Mucosa of rectum (tissue), 2 donors: ENCODE data around the gene RNF157.
A peak's percentile ranks its signal among the peaks of the same experiment; 100 is the strongest.

Experiments
- H3K27ac ChIP-seq, 2 donors: one replicate each; pipeline ENCODE4 v1.7.0; 2013; ENCODE audit warnings: inconsistent platforms in 2 of 2, low read depth in 2 of 2, low read length in 2 of 2
- H3K27me3 ChIP-seq, 2 donors: one replicate each; pipeline ENCODE4 v1.7.0; 2013; ENCODE audit warnings: low read length in 2 of 2; ENCODE audit not compliant: control insufficient read depth in 2 of 2, insufficient read depth in 2 of 2
- H3K36me3 ChIP-seq, 2 donors: one replicate each; pipeline ENCODE4 v1.7.0; 2013; ENCODE audit warnings: low read length in 2 of 2; ENCODE audit not compliant: control insufficient read depth in 2 of 2, insufficient read depth in 2 of 2
- H3K4me1 ChIP-seq, 2 donors: one replicate each; pipeline ENCODE4 v1.7.0; 2013; ENCODE audit warnings: low read length in 2 of 2, mild to moderate bottlenecking in 1 of 2; ENCODE audit not compliant: control insufficient read depth in 2 of 2, insufficient read depth in 2 of 2
- H3K4me3 ChIP-seq, 2 donors: one replicate each; pipeline ENCODE4 v1.7.0; 2013; ENCODE audit warnings: low read length in 2 of 2
- H3K9ac ChIP-seq, 2 donors: one replicate each; pipeline ENCODE4 v1.7.0; 2013; ENCODE audit warnings: low read length in 2 of 2, low read depth in 1 of 2, mild to moderate bottlenecking in 1 of 2
- H3K9me3 ChIP-seq, 2 donors: one replicate each; pipeline ENCODE4 v1.7.0; 2013; ENCODE audit warnings: low read length in 2 of 2; ENCODE audit not compliant: control insufficient read depth in 2 of 2
- donor health status: healthy.
- donor health status: Normal muscosa, but diverticular disease.

RNF157 gene

DNA sequence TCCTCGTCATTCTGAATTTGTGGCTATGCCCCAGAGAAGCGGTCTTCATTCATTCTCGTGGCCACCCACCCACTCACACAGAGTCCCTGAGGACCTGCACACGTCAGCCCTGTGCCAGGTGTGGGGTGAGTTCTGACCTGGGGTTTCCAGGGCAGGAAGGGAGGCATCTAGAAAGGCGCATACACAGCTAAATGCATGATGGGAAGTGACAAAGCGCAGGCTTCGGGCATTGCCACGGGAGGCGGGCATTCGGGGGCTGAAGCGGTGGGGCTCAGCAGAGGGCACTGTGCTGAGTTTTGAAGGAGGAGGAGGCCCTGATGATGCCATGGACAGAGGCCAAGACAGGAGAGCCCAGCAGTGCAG is 35.8 kb upstream of the RNF157 start:
- H3K9me3 ChIP-seq = no peaks in the 10 kb centered on the region
- no peak overlapping the region for H3K27ac ChIP-seq
- H3K4me3 ChIP-seq = no peak overlapping the region
- H3K9ac ChIP-seq = no peak overlapping the region
- no peaks in the 10 kb centered on the region for H3K27me3 ChIP-seq
- no peaks in the 10 kb centered on the region for H3K36me3 ChIP-seq
- H3K4me1 ChIP-seq = peaks cover 23 to 24% of the 10 kb centered on the region in 2 donors

DNA sequence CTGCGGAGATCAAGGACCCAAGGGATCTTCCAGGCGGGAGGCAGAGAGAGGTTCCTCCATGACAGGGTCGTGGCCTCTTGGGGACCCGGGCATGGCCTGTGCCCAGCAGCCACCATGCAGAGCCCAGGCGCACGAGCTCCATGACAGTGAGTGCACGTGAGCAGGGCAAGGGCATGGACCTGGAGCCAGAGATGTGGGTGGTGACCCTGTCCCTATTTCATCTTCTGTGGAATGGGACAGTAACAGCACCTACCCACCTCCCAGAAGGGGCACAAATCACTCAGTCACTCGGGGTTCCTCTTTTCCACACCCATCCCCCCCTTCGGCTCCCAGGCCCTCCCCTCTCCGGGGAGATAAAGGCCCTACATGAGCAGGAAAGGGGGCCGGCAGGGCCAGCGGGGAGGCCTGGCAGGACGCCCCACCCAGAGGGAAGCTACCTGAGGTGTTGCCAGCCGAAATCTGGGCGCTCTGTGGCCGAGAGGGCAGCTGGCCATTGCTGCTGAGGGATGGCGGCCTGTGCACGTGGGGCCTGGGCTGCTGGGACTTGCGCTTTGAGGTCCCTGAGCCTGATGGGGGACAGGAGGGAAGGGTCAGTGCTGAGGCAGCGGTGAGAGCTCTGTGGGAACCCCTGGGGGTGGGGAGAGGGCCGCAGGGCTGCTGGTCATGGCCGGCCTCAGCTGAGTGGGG is 35.2 kb upstream of the RNF157 start:
- Histone ChIP-seq H3K27ac (no peak overlapping the region), H3K27me3 (no peaks in the 10 kb centered on the region), H3K4me3 (no peak overlapping the region), H3K9ac (no peak overlapping the region), H3K36me3 (peaks cover 4% of the 10 kb centered on the region in 2 donors), H3K9me3 (no peaks in the 10 kb centered on the region), H3K4me1 (peaks cover 27 to 29% of the 10 kb centered on the region in 2 donors)

DNA sequence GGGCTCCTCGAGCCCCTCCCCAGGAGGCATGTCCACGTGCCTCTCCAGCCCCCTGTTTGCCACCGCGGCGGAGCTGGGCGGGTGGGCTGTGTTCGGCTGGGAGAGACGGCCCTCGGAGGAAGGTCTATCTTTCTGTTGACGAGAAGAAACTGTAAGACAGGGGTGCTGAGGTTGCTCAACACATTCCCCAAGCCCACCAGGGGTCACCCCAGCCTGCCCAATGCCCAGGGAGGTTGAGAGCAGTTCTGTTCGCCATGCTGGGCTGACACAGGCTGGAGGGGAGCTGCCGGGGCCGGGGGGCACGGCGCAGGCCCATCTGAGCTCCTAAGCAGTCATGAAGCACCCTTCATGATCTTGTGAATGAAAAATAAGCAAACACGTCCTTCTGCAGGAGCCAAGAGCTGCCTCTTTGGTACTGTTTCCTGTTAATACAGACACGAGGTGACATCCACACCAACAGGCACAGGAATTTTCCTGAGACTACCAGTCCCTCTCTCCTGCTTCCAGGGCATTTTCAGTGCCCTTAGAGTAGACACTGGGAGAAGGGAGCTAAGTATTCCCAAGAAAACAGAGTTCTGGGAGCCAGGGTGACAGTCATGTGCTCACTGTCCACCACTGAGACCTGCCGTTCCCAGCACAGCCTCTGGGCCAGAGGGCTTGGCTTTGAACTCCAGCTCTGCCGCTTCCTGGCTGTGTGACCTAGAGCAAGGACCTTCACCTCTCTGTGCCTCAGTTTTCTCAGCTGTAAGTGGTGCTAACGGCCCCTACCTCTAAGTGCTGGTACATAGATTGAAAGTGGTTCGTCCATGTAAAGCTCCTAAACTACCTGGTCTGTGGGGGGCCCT is 34.0 kb upstream of the RNF157 start:
- Histone ChIP-seq H3K9me3 (no peaks in the 10 kb centered on the region), H3K27me3 (no peaks in the 10 kb centered on the region), H3K9ac (no peak overlapping the region), H3K36me3 (peaks cover 7 to 11% of the 10 kb centered on the region in 2 donors), H3K4me1 (peaks cover 31 to 34% of the 10 kb centered on the region in 2 donors), H3K4me3 (no peak overlapping the region), H3K27ac (peak overlapping the region in 1 of 2 donors; percentile 9)

DNA sequence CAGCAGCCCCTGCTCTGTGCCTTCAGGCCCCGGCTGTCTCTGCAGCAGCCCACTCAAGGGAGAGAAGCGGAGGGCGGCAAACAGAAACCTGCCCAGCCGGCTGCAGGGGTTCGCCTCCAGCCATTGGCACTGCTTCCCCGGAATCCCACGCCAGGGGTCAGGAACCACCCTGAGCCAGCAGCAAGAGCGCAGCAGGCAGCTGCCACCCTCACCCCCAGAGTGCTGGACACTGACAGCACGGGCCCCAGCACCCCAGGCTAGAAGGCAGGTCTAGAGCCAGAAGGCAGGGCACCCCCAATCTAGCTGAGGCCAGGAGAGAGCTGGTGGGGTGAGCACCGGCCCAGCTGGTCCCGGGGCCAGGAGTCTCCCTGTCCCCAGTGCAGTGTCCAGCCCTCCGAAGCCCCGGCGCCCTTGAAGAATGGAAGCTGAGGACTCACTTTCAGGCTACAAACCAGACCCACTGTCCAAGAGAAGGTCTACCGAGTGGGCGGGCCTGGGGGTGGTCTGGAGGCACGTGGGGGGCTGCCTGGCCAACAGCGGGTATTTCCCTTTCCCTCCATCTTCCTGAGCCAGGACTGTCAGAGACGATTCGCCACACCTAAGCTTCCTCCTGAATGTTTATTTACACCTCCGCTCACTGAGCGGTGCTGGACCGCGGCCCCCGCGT is 33.3 kb upstream of the RNF157 start:
- Histone ChIP-seq H3K4me3 (no peak overlapping the region), H3K9ac (no peak overlapping the region), H3K9me3 (no peaks in the 10 kb centered on the region), H3K36me3 (peaks cover 11 to 16% of the 10 kb centered on the region in 2 donors), H3K27ac (no peak overlapping the region), H3K27me3 (no peaks in the 10 kb centered on the region), H3K4me1 (peaks cover 32 to 37% of the 10 kb centered on the region in 2 donors)

DNA sequence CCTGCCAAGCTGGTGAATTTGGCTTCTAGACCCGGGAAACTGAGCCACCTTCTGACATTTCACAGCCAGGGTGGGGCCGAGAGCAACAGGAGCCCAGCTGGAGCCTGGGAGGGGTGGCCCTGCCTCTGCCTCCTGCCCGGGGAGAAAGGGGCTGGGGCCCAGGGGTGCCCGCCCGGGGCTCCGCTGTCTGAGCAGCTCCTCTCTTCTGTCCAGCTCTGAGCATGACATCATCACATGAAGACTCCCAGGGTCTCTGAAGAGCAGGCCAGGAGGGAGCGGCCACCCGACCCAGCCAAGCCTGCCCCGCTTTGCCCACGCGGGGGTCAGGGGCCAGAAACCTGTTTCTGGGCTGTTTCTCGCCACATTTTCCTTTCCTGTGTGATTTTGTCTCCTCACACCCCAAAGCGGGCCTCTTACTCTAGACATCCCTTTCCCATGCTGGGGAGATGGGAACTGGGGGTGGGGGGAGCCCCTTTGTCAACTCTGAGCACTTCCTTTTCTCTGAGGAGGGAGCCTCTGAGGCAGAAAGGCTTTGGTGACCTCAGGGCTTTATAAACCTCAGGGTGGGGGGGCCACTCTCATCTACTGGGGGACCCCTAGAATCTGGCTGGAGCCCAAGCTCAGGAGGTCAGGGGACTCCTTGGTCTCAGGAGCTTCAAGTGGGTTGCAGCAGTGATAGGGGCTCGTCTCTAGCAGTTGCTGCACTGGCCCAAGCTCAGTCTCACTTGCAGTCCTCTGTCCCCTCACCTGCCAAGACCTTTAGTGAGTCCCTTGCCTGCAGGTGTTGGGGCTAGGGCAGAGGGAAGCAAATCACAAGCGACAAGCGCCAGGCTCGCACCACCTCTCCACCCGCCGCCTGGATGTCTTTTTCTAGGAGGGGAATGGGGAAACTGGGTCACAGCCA is 32.5 kb upstream of the RNF157 start:
- Histone ChIP-seq H3K4me1 (peaks cover 40 to 44% of the 10 kb centered on the region in 2 donors), H3K9ac (peak overlapping the region; percentile 76 to 88), H3K9me3 (no peaks in the 10 kb centered on the region), H3K36me3 (peaks cover 15 to 16% of the 10 kb centered on the region in 2 donors), H3K4me3 (peak overlapping the region; percentile 65 to 68), H3K27me3 (no peaks in the 10 kb centered on the region), H3K27ac (peak overlapping the region; percentile 76 to 86)

DNA sequence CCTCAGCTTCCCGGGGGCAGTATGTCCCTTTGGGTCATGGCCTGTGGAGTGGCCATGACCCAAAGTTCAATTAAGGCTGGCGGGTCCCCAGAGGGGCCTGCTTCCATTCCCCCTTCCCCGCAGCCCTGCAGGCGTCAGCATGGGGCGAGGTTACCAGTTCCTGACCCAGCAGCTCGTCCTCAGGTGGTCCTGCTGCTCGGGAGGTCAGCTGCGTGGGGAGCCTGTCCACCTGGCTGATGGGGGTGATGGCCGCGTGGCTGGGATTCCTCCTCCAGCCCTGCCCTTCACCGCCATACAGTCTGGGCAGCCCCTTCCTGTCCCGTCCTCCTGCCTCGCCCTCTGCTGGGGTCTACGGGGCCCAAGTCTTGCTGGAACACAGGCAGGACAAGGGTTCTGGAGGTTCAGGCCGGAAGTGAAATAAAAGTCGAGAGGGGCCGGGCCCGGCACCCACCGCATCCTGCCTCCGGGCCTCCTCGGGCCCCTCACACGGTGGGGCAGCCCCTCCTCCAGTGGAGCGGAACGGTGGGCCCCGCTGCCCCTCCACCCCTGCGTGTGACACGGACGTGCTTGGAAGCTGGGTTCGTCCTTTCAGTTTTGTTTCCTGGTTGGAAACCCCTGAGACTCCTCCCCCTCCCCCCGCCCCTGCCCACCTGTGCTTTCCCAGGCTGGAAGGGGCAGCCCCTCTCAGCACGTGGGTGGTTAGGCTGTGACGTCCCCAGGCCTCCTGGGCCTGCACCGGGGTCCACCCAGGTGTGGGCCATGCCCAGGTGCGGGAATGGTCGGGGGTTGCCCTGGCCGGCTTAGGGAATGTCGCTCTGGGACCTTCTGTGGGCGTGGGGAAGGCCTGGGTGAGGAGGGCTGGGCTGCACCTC is 31.6 kb upstream of the RNF157 start:
- Histone ChIP-seq H3K9ac (peak overlapping the region; percentile 76 to 88), H3K4me1 (peaks cover 49 to 51% of the 10 kb centered on the region in 2 donors)

DNA sequence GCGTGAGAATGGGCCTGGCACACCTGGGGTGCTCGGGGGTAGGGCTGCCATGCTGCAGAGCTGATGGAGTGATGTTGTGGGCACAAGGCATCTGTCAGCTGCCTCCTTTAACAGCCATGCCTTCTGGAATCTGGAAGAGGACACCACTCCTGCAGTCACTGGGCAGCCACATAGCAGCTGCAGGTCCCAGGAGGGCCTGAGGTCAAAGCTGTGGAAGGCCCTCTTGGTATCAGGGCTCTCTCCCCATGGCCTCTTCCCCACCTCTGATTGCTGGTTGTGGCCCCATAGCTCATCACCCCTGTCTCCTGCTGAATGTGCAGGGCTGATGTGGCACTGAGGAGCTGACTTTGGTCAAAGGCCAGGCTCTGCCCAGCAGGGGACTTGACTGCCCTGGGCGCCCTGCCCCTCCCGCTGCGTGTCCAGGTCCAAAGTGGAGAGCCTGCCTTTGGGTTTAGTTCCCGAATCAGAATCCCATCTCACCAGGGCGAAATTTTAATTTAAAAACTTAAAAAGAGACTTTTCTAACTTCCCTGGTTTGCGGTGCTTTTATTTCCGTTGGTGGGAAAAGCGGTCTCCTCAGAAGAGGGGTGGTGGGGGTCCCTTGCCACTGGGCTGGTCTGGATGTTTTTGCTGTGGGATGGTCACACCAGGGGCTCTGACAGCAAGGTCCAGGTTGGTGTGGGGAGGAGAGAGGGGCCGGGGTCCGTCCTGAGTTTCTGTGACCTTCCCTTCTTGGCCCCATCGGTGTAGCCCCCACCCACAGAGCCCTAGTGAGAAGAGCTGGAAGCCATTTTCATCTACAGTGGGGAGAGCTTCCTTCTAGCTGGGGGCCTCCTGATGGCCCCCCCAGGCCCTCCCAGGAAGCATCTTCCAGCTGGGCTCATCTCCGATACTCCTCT is 30.7 kb upstream of the RNF157 start:
- Histone ChIP-seq H3K36me3 (peaks cover 16 to 18% of the 10 kb centered on the region in 2 donors), H3K9me3 (no peaks in the 10 kb centered on the region), H3K9ac (peak overlapping the region; percentile 76 to 88), H3K27me3 (no peaks in the 10 kb centered on the region), H3K27ac (peak overlapping the region; percentile 76 to 86), H3K4me3 (peak overlapping the region; percentile 65 to 68), H3K4me1 (peaks cover 54 to 59% of the 10 kb centered on the region in 2 donors)

More for the DNA sequence above, 31.6 kb upstream of the RNF157 start:
- Histone ChIP-seq H3K4me3 (peak overlapping the region; percentile 65 to 68), H3K27ac (peak overlapping the region; percentile 76 to 86), H3K27me3 (no peaks in the 10 kb centered on the region), H3K36me3 (peaks cover 16 to 18% of the 10 kb centered on the region in 2 donors), H3K9me3 (no peaks in the 10 kb centered on the region)

DNA sequence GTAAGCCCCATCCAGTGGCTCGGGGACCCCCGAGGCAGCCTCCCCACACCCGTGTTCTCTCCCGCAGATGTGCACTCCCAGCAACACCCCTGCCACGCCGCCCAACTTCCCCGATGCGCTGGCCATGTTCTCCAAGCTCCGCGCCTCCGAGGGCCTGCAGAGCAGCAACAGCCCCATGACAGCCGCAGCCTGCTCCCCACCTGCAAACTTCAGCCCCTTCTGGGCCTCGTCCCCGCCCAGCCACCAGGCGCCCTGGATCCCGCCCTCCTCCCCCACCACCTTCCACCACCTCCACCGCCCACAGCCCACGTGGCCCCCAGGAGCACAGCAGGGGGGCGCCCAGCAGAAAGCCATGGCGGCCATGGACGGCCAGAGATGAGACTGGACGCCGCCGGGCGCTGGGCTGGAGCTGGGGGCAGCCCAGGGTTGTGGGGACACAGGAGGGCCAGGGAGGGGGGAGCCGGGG is 29.9 kb upstream of the RNF157 start:
- Histone ChIP-seq H3K36me3 (peaks cover 16 to 18% of the 10 kb centered on the region in 2 donors), H3K9ac (no peak overlapping the region), H3K27me3 (no peaks in the 10 kb centered on the region), H3K27ac (no peak overlapping the region), H3K4me3 (no peak overlapping the region), H3K4me1 (peaks cover 54 to 59% of the 10 kb centered on the region in 2 donors), H3K9me3 (no peaks in the 10 kb centered on the region)
